Muscle layer of duodenum (tissue), 2 donors: Measurements from ENCODE around the gene KIF17.

Source experiments
- H3K27ac ChIP-seq: one replicate; pipeline ENCODE4 v1.7.0; 2013; ENCODE audit warnings: mild to moderate bottlenecking, low read length
- H3K27me3 ChIP-seq: one replicate; pipeline ENCODE4 v1.7.0; 2013; ENCODE audit warnings: low read depth, mild to moderate bottlenecking, control low read depth, low read length
- H3K36me3 ChIP-seq, 2 donors: one replicate each; pipeline ENCODE4 v1.7.0; 2013; ENCODE audit warnings: low read length in 2 of 2, control low read depth in 1 of 2, mild to moderate bottlenecking in 1 of 2; ENCODE audit not compliant: insufficient read depth in 2 of 2, control insufficient read depth in 1 of 2
- H3K4me1 ChIP-seq, 2 donors: one replicate each; pipeline ENCODE4 v1.7.0; 2013; ENCODE audit warnings: low read length in 2 of 2, mild to moderate bottlenecking in 2 of 2, control low read depth in 1 of 2, moderate library complexity in 1 of 2; ENCODE audit not compliant: insufficient read depth in 2 of 2, control insufficient read depth in 1 of 2
- H3K4me3 ChIP-seq, 2 donors: one replicate each; pipeline ENCODE4 v1.7.0; 2013; ENCODE audit warnings: low read length in 2 of 2, low read depth in 1 of 2, mild to moderate bottlenecking in 1 of 2
- H3K9me3 ChIP-seq, 2 donors: one replicate each; pipeline ENCODE4 v1.7.0; 2013; ENCODE audit warnings: low read length in 2 of 2, control low read depth in 1 of 2, mild to moderate bottlenecking in 1 of 2; ENCODE audit not compliant: control insufficient read depth in 1 of 2
- donor health status: healthy.

The KIF17 gene

DNA sequence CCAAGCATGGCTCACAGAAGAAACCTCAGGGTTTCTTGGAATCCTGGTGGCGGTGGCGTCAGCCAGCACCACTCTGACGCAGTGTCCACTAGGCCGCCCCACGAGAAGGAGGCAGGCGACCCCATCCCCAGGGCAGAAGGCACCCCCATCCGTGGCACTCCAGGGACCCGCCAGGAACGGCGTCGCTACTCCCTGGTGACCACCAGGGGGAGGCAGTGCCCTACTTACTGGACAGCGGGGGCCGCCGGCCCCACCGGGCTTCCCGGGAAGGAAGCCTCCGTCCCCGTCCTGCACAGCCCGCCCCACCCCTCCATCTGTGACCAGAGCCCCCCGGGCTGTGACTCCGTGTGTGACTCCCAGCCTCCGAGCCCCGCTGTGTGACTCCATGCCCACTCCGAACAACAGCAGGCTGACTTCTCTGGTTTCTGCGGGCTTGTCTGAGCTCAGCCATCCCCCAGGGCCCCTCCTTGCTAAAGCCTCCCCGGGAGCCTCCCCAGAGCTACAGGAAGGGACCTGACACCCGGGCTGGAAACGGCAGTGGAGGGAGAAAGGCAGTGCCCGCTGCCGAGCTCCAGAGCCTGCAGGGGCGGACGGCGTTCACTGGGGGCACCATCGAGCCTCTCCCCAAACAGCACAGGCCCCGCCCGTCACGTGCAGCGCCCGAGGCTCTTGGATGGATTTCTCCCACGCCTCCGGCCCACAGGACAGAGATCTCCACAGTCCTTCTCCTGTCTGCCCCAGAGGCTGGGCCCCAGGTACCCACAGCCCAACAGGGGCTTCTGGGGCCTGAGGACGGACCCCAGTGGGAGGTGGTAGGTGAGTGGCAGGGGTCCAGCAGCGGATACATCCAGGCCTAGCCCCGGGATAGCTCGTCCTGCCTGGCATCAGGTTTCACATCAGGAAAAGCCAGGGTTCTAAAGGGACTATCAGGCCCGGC is 21.1 kb downstream of the KIF17 start:
- H3K36me3 ChIP-seq, result no peaks in the 10 kb centered on the region
- H3K27ac ChIP-seq, result peak overlapping the region; percentile 69
- peak overlapping the region; percentile 57 to 69 for H3K4me3 ChIP-seq
- H3K4me1 ChIP-seq, result peaks cover 0 to 12% of the 10 kb centered on the region in 2 donors
- H3K27me3 ChIP-seq, result no peaks in the 10 kb centered on the region
- H3K9me3 ChIP-seq, result peaks cover 0 to 3% of the 10 kb centered on the region in 2 donors

DNA sequence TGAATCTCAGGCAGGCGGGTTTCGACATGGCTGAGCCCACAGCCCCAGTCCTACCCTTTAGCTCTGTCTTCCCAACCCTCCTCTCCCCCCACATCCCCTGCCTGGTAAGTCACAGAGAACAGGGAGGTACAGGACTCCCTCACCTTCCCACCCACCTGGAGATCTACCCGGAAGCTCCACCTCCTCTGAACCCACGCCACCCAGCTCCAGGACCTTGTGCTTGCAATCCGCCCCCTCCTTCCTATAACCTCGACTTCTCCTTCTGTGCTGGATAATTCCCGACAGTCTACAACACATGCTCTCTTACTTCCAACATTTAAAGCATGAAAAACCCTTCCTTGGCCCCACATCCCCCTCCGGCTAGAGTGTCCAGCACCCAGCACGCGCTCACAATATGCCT is 22.3 kb downstream of the KIF17 start:
- Histone ChIP-seq H3K4me3 (no peak overlapping the region), H3K4me1 (peaks cover 0 to 12% of the 10 kb centered on the region in 2 donors), H3K36me3 (no peaks in the 10 kb centered on the region), H3K9me3 (peaks cover 0 to 3% of the 10 kb centered on the region in 2 donors), H3K27me3 (no peaks in the 10 kb centered on the region), H3K27ac (no peak overlapping the region)

DNA sequence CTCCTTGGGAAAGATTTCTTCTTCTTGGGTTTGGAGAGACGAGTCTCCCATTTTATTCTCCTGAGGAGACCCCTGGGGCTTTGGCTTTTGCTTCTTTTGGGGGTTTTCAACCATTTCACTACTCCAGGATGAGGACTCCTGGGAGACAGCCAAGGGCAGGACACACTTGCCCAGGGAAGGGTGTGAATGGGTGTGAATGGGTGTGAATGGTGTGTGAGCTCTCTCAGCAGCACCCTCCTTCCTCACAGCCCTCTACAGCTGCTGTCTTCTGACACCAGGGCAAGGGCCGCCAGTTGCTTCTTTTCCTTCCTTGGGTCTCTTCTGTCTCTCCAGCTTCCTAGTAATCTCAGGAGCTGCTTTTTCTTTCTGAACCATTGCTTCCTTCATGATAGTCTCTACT is 24.2 kb downstream of the KIF17 start:
- peaks cover 0 to 3% of the 10 kb centered on the region in 2 donors for H3K9me3 ChIP-seq
- no peak overlapping the region for H3K27ac ChIP-seq
- peaks cover 0 to 12% of the 10 kb centered on the region in 2 donors for H3K4me1 ChIP-seq
- no peak overlapping the region for H3K4me3 ChIP-seq
- H3K36me3 ChIP-seq, result no peaks in the 10 kb centered on the region
- no peaks in the 10 kb centered on the region for H3K27me3 ChIP-seq

DNA sequence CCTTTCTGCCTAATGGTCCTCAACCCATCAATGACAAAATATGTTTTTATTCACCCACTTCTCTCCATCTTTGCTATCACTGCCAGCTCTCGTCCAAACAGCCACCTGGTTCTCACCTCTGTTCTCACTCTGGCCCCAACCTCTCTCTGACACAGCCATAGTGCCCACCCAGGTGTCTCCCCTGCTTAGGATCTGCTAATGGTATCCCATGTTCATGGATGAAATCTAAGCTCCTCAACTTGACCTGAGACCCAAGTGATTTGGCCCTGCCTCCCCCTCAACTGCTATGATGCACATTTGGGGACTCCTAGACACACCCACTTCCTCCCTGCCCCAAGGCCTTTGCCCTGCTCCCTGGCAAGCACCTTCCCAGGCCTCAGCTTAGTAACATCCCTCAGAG is 25.9 kb downstream of the KIF17 start:
- Histone ChIP-seq H3K27ac (no peak overlapping the region), H3K27me3 (no peaks in the 10 kb centered on the region), H3K4me1 (peaks cover 0 to 4% of the 10 kb centered on the region in 2 donors), H3K36me3 (no peaks in the 10 kb centered on the region), H3K9me3 (peaks cover 0 to 3% of the 10 kb centered on the region in 2 donors), H3K4me3 (no peak overlapping the region)

DNA sequence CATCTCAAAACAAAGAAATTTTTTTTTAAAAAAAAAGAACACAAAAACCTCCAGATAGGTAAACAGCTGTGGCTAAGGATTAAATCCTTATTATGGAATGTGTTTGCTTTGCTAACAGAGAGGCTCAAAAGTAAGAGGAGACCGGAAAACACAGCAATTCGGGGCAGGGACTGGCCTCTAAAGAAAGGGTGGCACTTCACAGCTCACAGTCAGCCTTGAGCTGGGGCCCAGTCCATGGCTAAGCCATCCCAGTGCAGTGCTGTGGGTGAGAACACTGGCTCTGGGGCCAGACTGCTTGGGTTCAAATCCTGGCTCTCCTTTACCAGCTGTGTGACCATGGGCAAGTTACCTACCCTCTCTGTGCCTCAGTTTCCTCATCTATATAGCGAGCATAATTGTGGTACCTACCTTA is 28.2 kb downstream of the KIF17 start:
- Histone ChIP-seq H3K9me3 (peaks cover 0 to 3% of the 10 kb centered on the region in 2 donors), H3K27me3 (no peaks in the 10 kb centered on the region), H3K27ac (no peak overlapping the region), H3K4me1 (no peaks in the 10 kb centered on the region), H3K36me3 (no peaks in the 10 kb centered on the region), H3K4me3 (no peak overlapping the region)

DNA sequence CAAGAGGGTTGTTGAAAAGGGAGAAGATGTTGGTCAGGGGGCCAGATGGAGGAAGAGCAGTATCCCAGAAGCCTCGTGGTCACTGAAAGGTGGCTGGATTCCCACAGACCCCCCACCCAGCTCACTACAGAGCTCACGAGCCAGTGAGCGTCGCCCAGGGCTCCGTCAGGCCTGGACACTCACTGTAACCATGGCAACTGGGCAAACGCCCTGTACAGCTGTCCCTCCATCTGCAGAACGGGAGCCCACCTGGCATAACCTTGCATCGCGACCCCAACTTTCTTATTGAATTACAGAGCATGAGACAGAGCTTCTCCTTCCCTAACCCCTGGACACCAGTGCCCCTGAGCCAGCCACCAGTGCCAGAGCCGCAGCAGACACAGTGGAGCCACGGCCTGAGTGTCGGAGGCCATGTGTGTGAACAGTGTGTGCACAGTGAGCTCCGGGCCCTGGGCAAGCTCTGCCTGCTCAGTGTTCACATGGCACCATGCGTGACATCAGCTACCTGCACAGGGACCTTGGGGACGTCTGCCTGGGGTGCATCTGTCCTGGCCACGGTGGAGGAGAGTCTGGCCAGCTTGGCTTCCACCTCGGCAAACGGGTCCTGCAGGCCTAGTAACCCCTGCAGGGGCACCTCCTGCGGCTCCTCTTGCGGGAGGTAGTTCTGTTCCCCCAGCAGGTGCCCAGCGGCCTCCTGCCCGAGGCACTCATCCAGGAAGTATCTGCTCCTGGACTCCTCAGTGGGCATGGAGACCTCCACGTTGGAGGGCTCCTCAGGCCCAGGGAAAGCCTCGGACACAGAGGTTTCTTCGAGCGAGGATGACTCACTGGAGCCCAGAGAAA is 30.7 kb downstream of the KIF17 start:
- H3K9me3 ChIP-seq, result peaks cover 0 to 2% of the 10 kb centered on the region in 2 donors
- H3K27ac ChIP-seq, result no peak overlapping the region
- H3K27me3 ChIP-seq, result no peaks in the 10 kb centered on the region
- no peaks in the 10 kb centered on the region for H3K36me3 ChIP-seq
- H3K4me1 ChIP-seq, result no peaks in the 10 kb centered on the region
- no peak overlapping the region for H3K4me3 ChIP-seq

DNA sequence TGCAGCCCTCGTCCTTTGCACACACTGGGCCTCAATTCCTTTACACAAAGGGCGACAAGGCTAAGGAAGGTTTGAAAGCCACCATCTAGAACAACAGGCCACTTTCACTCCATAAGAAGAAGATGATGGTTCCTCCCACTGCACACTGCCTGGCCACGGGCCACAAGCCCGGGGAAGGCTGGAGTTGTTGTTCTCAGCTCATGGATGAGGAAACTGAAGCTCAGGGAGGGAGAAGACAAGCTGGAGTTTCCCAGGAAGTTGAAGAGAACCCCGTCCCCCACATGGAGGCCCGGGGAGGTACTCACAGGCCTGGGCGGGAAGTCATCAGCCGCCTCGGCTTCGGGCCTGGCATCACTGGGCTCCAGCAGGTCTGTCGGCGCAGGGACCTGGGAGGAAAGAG is 32.1 kb downstream of the KIF17 start:
- Histone ChIP-seq H3K36me3 (no peaks in the 10 kb centered on the region), H3K4me1 (no peaks in the 10 kb centered on the region), H3K27me3 (no peaks in the 10 kb centered on the region), H3K9me3 (no peaks in the 10 kb centered on the region), H3K4me3 (no peak overlapping the region), H3K27ac (no peak overlapping the region)

DNA sequence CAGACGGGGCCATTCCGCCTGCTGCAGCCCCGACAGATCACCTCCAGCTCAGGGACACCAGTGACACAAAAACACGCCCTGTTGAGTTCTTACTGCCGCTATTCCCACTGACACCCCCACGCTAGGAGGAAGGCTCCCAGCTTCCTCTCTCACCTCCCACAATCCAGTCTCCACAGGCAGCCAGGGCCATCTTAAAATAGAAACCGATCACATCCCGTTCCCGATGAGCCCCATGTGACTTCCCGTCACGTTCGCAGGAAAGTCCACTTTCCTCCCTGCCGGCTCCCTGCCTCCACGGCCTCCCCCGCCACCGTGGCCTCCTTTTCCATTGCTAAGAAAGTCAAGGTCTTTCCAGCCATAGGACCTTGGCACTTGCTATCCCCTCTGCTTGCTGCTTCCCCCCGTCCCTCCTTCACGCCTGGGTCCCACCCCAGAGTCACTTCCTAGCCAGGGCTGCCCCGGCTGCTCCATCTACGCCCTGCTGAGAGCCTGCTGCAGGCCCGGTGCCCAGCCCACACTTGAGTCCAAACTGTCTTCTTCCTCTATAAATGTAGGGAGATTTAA is 32.6 kb downstream of the KIF17 start:
- no peaks in the 10 kb centered on the region for H3K9me3 ChIP-seq
- no peaks in the 10 kb centered on the region for H3K4me1 ChIP-seq
- no peaks in the 10 kb centered on the region for H3K27me3 ChIP-seq
- no peaks in the 10 kb centered on the region for H3K36me3 ChIP-seq
- peak overlapping the region in 1 of 2 donors; percentile 17 for H3K4me3 ChIP-seq
- no peak overlapping the region for H3K27ac ChIP-seq

DNA sequence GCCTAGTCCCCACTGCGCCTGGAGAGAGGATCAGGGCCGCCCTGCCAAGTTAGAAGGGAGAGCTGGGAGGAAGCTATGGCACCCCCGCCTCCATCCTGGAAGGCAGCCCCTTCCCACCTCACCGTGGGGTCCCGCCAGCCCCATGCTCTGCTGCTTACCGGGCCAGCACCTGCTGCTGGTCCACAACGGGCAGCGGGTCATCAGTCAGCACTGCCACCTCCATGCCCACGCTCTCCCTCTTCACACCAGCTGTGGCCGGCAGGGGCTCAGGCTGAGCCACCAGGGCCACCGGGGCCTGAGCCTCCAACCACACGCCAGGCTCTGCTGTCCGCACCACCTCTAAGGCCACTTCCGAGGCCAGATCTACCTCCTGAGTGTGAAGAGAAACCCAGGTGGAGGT is 33.2 kb downstream of the KIF17 start:
- Histone ChIP-seq H3K4me3 (peak overlapping the region in 1 of 2 donors; percentile 17), H3K9me3 (no peaks in the 10 kb centered on the region), H3K27me3 (no peaks in the 10 kb centered on the region), H3K36me3 (no peaks in the 10 kb centered on the region), H3K4me1 (no peaks in the 10 kb centered on the region), H3K27ac (no peak overlapping the region)

DNA sequence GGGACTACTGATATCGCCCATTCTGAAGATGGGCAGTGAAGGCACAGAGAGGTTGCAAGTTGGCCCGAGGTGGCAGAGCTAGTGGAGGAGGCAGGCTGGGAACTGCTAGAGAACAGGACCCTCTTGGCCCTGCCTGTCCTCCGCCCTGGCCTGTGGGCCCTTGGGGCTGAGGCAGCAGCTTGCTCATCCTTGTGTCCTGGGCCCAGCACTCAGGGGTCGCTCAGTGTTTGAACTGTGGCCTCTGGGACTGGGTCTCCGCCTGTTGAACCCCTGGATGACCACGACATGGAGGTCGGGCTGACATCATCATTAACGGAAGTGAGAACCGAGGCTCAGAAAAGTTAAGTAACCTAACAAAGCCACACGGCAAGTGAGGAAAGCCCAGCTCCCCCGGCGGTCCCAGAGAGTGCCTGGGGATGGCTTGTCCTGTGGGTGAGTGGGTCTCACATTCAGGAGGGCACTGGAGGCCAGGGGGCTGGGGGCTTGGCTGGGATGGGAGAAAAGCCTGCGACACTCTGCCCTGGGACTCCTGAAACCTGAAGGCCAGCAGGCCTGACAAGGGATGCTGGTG is 33.7 kb downstream of the KIF17 start:
- H3K4me3 ChIP-seq, result peak overlapping the region in 1 of 2 donors; percentile 17
- H3K4me1 ChIP-seq, result no peaks in the 10 kb centered on the region
- no peaks in the 10 kb centered on the region for H3K9me3 ChIP-seq
- H3K27me3 ChIP-seq, result no peaks in the 10 kb centered on the region
- no peak overlapping the region for H3K27ac ChIP-seq
- H3K36me3 ChIP-seq, result no peaks in the 10 kb centered on the region

DNA sequence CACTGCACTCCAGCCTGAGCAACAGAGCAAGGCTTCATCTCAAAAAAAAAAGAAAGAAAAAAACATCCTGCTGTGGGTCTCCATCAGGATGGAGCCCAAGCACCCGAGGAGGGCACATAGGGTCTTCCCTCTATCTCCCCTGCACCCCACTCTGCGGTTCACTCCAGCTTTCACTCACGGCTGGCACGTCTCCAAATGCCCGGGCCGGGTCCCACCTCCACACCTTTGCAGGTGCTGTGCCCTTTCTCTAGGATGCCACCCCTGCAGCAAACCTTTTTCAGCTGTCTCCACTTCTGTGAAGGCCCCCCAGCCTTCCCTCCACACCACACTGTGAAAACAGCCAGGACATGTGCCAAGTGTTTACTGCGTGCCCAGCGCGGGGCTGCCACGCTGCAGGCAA is 34.2 kb downstream of the KIF17 start:
- H3K4me1 ChIP-seq, result no peaks in the 10 kb centered on the region
- H3K27me3 ChIP-seq, result no peaks in the 10 kb centered on the region
- no peak overlapping the region for H3K27ac ChIP-seq
- no peaks in the 10 kb centered on the region for H3K9me3 ChIP-seq
- no peaks in the 10 kb centered on the region for H3K36me3 ChIP-seq
- no peak overlapping the region for H3K4me3 ChIP-seq
